Epidermal melanocyte (primary cell): ENCODE data around the gene CT45A8.
"Not testable (repeated sequence)": the region's sequence is repeated elsewhere in the genome, so short reads cannot be mapped to it uniquely, and the experiment has no call there.

Experiments used
- DNase-seq: peaks from one replicate; pipeline ENCODE4 v3.0.0; 2011; ENCODE audit warnings: low spot score; ENCODE audit not compliant: insufficient read length

The CT45A8 gene, protein sequence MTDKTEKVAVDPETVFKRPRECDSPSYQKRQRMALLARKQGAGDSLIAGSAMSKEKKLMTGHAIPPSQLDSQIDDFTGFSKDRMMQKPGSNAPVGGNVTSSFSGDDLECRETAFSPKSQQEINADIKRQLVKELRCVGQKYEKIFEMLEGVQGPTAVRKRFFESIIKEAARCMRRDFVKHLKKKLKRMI

DNA sequence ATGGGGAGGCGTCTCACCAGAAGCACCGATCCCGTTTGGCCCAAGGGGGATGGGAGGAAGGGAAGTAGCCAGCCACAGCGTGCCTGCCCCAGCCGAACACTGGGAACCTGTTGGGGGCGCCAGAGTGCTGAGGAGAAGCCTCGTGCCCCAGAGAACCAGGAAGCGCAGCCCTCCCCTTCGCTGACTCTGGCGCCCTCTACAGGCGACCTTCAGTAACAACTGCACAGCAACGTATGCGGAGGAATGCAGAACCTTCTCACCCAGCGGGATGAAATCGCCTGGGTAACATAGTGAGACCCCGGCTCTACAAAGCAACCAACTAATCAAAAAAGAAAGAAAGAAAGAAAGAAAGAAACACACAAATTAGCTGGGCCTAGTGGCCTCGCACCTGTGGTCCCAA, at the start of gene CT45A8:
TSS of gene CT45A8 (minus strand) at position 101 of the 400 bp plus-strand sequence. CDS start 3,755 bp downstream, outside the sequence.
- not testable (repeated sequence) for DNase-seq

DNA sequence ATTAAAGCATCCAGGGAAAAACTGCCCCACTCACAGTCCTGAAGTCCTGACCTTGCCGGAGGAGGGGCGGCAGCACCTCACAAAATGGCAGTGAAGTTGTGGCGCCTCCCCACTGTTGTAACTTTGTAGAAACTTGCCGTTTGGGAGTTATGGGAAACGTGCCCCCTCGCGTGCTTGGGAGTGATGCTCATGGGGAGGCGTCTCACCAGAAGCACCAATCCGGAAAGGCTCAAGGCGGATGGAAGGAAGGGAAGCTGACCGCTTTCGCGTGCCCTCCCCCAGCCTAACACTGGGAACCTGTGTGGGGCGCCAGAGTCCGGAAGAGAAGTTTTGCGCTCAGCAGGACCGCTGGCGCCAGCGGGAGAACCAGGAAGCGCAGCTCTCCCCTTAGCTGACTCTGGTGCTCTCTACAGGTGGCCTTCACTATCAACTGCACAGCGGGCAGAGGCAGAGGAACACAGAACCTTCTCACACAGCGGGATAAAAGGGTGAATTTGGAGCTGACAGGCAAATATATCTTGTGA, 39.0 kb upstream of the CT45A8 start, which contains the start of the genes CT45A10 and SAGE1:
TSS of gene CT45A10 (minus strand) at position 151 of the 524 bp plus-strand sequence. CDS start 8,100 bp downstream, outside the sequence.
TSS of gene SAGE1 (plus strand) at position 423 of the 524 bp plus-strand sequence. CDS start 2,527 bp downstream, outside the sequence.
- no peak for DNase-seq

DNA sequence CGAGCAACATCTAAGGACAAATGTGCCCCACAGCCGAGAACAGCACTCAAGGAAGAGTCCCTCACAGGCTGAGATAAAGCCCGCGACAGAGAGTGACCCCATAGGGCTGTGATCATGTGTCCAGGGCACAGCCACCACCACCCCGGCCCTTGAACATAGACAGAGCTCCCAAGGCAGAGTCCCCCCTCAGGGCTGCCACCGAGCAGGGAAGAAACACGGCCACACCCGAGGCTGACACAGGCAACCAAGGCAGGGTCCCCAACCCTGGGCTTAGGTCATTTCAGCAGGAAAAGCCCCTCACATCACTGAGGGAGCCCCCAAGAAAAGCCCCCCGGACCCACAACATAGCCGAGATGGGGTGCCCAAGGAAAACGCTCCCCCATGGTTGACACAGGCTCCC, 38.4 kb upstream of the CT45A8 start:
- no peak for DNase-seq

DNA sequence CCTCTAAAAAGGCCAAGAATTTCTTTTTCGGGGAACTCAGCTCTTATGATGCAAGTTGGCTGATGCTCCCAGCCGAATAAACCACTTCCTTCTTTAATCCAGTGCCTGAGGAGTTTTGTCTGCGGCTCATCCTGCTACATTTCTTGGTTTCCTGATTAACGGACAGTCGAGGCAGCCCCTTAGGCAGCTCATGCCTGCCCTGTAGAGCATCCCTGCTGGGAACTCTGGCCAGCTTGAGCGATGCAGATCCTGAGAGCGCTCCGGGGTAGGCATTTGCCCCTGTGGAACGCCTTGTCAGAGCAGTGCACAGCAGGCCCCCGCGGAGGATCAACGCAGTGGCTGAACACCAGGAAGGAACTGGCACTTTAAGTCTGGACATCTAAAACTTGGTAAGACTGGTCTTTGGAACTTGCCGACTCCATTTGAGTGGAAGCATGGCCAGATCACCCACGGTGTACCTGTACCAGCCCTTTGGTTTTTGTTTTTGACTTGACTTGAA, 35.8 kb upstream of the CT45A8 start:
- no peak for DNase-seq

DNA sequence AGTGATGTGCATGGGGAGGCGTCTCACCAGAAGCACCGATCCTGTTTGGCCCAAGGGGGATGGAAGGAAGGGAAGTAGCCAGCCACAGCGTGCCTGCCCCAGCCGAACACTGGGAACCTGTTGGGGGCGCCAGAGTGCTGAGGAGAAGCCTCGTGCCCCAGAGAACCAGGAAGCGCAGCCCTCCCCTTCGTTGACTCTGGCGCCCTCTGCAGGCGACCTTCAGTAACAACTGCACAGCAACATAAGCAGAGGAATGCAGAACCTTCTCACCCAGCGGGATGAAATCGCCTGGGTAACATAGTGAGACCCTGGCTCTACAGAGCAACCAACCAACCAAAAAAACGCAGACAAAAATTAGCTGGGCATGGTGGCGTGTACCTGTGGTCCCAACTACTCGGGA, 34.6 kb upstream of the CT45A8 start:
- DNase-seq: not testable (repeated sequence)

DNA sequence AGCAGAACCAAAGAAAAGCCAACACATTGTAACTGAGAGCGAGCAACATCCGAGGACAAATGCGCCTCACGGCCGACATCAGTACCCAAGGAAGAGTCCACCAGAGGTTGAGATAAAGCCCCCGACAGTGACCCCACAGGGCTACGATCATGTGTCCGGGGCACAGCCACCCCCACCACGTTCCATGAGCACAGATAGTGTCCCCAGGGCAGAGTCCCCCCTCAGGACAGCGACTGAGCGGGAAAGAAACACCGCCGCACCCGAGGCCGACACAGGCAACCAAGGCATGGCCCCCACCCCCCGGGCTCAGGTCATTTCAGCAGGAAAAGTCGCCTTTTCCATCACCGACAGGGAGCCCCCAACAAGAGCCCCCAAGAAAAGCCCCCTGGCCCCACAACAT, 33.9 kb upstream of the CT45A8 start:
- not testable (repeated sequence) for DNase-seq

DNA sequence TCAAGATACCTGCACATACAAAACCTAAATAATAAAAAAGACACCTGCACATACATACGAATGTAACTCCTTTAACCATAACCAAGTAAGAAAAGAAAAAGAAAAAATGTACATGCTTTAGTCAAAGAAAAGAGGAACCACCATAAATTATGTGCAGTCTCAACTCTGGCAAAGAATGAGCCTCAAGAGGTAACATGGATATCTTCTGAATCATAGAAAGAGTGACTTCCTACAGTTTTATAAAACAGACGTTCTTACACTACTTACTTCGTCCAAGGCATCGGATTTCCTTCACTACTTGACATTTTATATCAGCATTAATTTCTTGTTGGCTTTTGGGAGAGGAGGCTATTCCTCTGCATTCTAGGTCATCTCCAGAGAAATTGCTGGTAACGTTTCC, 28.4 kb upstream of the CT45A8 start:
- DNase-seq: not testable (repeated sequence)

DNA sequence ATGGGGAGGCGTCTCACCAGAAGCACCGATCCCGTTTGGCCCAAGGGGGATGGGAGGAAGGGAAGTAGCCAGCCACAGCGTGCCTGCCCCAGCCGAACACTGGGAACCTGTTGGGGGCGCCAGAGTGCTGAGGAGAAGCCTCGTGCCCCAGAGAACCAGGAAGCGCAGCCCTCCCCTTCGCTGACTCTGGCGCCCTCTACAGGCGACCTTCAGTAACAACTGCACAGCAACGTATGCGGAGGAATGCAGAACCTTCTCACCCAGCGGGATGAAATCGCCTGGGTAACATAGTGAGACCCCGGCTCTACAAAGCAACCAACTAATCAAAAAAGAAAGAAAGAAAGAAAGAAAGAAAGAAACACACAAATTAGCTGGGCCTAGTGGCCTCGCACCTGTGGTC, 17.4 kb upstream of the CT45A8 start, which contains the start of gene CT45A9:
TSS of gene CT45A9 (minus strand) at position 101 of the 400 bp plus-strand sequence. CDS start 3,751 bp downstream, outside the sequence.
- DNase-seq: not testable (repeated sequence)

DNA sequence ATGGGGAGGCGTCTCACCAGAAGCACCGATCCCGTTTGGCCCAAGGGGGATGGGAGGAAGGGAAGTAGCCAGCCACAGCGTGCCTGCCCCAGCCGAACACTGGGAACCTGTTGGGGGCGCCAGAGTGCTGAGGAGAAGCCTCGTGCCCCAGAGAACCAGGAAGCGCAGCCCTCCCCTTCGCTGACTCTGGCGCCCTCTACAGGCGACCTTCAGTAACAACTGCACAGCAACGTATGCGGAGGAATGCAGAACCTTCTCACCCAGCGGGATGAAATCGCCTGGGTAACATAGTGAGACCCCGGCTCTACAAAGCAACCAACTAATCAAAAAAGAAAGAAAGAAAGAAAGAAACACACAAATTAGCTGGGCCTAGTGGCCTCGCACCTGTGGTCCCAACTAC, 17.2 kb downstream of the CT45A8 start, which contains the start of gene CT45A7:
TSS of gene CT45A7 (minus strand) at position 101 of the 400 bp plus-strand sequence. CDS start 3,747 bp downstream, outside the sequence.
- DNase-seq: not testable (repeated sequence)

DNA sequence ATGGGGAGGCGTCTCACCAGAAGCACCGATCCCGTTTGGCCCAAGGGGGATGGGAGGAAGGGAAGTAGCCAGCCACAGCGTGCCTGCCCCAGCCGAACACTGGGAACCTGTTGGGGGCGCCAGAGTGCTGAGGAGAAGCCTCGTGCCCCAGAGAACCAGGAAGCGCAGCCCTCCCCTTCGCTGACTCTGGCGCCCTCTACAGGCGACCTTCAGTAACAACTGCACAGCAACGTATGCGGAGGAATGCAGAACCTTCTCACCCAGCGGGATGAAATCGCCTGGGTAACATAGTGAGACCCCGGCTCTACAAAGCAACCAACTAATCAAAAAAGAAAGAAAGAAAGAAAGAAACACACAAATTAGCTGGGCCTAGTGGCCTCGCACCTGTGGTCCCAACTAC, 34.4 kb downstream of the CT45A8 start, which contains the start of gene CT45A2:
TSS of gene CT45A2 (minus strand) at position 101 of the 400 bp plus-strand sequence. CDS start 3,747 bp downstream, outside the sequence.
- DNase-seq: not testable (repeated sequence)

DNA sequence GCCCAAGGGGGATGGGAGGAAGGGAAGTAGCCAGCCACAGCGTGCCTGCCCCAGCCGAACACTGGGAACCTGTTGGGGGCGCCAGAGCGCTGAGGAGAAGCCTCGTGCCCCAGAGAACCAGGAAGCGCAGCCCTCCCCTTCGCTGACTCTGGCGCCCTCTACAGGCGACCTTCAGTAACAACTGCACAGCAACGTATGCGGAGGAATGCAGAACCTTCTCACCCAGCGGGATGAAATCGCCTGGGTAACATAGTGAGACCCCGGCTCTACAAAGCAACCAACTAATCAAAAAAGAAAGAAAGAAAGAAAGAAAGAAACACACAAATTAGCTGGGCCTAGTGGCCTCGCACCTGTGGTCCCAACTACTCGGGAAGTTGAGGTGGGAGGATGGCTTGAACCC, 51.7 kb downstream of the CT45A8 start, which contains the start of gene CT45A6:
TSS of gene CT45A6 (minus strand) at position 101 of the 400 bp plus-strand sequence. CDS start 3,794 bp downstream, outside the sequence.
- not testable (repeated sequence) for DNase-seq
